ENCODE measurements around the gene CITED1.

DNA sequence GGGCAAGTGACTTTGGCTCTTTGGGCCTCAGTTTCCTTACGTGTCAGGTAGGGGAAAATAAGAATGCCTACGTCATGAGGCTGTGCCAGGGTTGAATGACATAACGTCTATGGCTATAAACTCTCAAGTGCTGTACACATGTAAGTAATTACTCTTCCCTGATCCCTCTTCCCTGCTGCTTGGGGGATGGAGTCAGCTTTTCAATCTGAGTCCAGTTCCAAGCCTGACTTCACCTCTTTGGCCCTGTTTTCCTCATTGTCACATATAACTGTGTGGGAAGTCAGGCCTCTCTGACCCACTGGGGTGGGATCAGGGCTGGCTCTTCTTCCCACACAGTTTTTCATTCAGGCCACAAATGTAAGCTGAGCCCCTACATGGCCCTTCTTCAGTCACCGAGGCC, 11.4 kb upstream of the CITED1 start:
- TF ChIP-seq, protein P1, sequence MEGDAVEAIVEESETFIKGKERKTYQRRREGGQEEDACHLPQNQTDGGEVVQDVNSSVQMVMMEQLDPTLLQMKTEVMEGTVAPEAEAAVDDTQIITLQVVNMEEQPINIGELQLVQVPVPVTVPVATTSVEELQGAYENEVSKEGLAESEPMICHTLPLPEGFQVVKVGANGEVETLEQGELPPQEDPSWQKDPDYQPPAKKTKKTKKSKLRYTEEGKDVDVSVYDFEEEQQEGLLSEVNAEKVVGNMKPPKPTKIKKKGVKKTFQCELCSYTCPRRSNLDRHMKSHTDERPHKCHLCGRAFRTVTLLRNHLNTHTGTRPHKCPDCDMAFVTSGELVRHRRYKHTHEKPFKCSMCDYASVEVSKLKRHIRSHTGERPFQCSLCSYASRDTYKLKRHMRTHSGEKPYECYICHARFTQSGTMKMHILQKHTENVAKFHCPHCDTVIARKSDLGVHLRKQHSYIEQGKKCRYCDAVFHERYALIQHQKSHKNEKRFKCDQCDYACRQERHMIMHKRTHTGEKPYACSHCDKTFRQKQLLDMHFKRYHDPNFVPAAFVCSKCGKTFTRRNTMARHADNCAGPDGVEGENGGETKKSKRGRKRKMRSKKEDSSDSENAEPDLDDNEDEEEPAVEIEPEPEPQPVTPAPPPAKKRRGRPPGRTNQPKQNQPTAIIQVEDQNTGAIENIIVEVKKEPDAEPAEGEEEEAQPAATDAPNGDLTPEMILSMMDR (conservative IDR thresholded peaks at IDR 0.05 in 1 of 2, IDR thresholded peaks at IDR 0.05 in 1 of 2; ENCODE audit: extremely low read depth in 1 of 2, insufficient read depth in 1 of 2, low read depth in 1 of 2, low read length in 2 of 2): no peak
- no peak for TF ChIP-seq EZH2 (IDR thresholded peaks at IDR 0.05; ENCODE audit: borderline replicate concordance, low read length)
